Measurements from ENCODE around the gene GRAMD1B. TPM values are rescaled to one million over a fixed set of nuclear protein-coding genes. Genes with fewer than 3 reads are reported as not detected.

Gene GRAMD1B
- total RNA-seq, 2 donors from 2014 or later = 2.1 to 5.7 TPM

GRCh38 chr11:123448823-123449222 is 18.8 kb downstream of the GRAMD1B start:
- DNase-seq (ENCODE audit: low spot score) (no peak), ATAC-seq (ENCODE audit: insufficient number of reproducible peaks, low FRiP score, low read depth) (no peak)
- Histone ChIP-seq H3K27ac (no peak overlapping the region), H3K4me1 (ENCODE audit: control insufficient read depth in 1 of 2, low read depth in 2 of 2) (no peaks in the 10 kb centered on the region), H3K36me3 (no peaks in the 10 kb centered on the region), H3K27me3 (replicated peaks; ENCODE audit: insufficient read depth) (no peaks in the 10 kb centered on the region), H3K9me3 (no peaks in the 10 kb centered on the region), H3K4me3 (no peak overlapping the region)
- TF ChIP-seq, protein P1, sequence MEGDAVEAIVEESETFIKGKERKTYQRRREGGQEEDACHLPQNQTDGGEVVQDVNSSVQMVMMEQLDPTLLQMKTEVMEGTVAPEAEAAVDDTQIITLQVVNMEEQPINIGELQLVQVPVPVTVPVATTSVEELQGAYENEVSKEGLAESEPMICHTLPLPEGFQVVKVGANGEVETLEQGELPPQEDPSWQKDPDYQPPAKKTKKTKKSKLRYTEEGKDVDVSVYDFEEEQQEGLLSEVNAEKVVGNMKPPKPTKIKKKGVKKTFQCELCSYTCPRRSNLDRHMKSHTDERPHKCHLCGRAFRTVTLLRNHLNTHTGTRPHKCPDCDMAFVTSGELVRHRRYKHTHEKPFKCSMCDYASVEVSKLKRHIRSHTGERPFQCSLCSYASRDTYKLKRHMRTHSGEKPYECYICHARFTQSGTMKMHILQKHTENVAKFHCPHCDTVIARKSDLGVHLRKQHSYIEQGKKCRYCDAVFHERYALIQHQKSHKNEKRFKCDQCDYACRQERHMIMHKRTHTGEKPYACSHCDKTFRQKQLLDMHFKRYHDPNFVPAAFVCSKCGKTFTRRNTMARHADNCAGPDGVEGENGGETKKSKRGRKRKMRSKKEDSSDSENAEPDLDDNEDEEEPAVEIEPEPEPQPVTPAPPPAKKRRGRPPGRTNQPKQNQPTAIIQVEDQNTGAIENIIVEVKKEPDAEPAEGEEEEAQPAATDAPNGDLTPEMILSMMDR (IDR thresholded peaks at IDR 0.05) = no peak

- no peaks in the 10 kb centered on the region for H3K4me1 ChIP-seq (ENCODE audit: control insufficient read depth in 1 of 2, low read depth in 2 of 2)
These were observed 19.4 kb downstream of the GRAMD1B start for GRCh38 chr11:123449436-123449835.

GRCh38 chr11:123450623-123451022 is 20.6 kb downstream of the GRAMD1B start:
- TF ChIP-seq, protein P1 (IDR thresholded peaks at IDR 0.05) = no peak

More at GRCh38 chr11:123449436-123449835, 19.4 kb downstream of the GRAMD1B start:
- ATAC-seq (ENCODE audit: insufficient number of reproducible peaks, low FRiP score, low read depth) = no peak
- Histone ChIP-seq H3K27ac (no peak overlapping the region), H3K27me3 (replicated peaks; ENCODE audit: insufficient read depth) (no peaks in the 10 kb centered on the region), H3K36me3 (no peaks in the 10 kb centered on the region), H3K9me3 (no peaks in the 10 kb centered on the region), H3K4me3 (no peak overlapping the region)
- DNase-seq (ENCODE audit: low spot score) = no peak
- TF ChIP-seq, protein P1 (IDR thresholded peaks at IDR 0.05) = no peak

DNA sequence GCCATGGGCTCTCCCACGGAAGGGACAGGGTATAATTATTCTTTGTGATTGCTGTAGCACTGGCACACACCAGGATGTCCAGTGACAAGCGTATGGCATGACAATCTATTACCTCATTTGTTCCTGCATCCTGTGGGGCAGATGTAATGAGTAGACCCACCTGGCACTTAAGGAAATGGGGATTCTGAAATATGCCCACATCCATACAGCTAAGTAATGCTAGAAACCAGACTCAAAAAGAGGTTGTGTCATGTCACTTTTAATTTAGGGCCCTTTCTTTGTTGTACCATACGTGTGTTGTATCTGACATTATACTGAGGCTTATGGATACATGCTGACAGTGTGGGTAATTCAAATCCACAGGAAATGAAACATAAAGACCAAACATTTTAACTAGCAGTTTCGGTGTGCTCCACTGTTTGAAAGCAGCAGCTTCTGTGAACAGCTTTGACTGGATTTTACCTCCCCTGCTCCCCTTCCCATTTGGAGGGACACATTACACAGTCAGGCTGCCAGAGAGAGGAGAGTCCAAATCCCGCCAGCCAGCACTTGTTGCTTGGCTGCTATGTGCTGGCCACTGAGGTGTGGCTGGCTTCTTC is 21.2 kb downstream of the GRAMD1B start:
- Histone ChIP-seq H3K4me1 (ENCODE audit: control insufficient read depth in 1 of 2, low read depth in 2 of 2) (no peaks in the 10 kb centered on the region), H3K9me3 (no peaks in the 10 kb centered on the region), H3K36me3 (no peaks in the 10 kb centered on the region), H3K27me3 (replicated peaks; ENCODE audit: insufficient read depth) (no peaks in the 10 kb centered on the region), H3K4me3 (no peak overlapping the region), H3K27ac (no peak overlapping the region)
- DNase-seq (ENCODE audit: low spot score) = no peak
- TF ChIP-seq, protein P1 (IDR thresholded peaks at IDR 0.05) = no peak
- ATAC-seq (ENCODE audit: insufficient number of reproducible peaks, low FRiP score, low read depth) = no peak

More at GRCh38 chr11:123450623-123451022, 20.6 kb downstream of the GRAMD1B start:
- Histone ChIP-seq H3K9me3 (no peaks in the 10 kb centered on the region), H3K27ac (no peak overlapping the region), H3K27me3 (replicated peaks; ENCODE audit: insufficient read depth) (no peaks in the 10 kb centered on the region), H3K4me3 (no peak overlapping the region), H3K4me1 (ENCODE audit: control insufficient read depth in 1 of 2, low read depth in 2 of 2) (no peaks in the 10 kb centered on the region), H3K36me3 (no peaks in the 10 kb centered on the region)
- ATAC-seq (ENCODE audit: insufficient number of reproducible peaks, low FRiP score, low read depth) (no peak), DNase-seq (ENCODE audit: low spot score) (no peak)

DNA sequence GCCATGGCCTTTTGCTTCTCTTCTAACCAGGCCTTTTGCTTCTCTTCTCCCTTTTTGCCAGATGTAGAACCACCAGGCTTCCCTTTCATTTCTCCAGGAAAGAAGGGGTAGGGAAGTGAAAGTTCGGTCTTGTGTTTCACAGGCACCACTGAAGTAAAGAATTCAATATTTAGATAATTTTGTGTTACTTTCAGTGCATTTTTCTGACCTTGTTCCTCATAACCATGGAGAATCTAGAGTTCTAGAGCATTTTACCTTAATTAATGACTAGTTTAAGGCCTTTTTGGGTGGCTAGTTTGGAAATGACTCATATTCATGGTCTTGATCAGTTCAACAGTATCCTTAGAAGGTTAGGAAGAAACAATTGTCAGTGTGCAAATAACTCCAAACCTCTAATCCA is 22.7 kb downstream of the GRAMD1B start:
- Histone ChIP-seq H3K36me3 (no peaks in the 10 kb centered on the region), H3K4me1 (ENCODE audit: control insufficient read depth in 1 of 2, low read depth in 2 of 2) (peaks cover 0 to 3% of the 10 kb centered on the region in 2 donors), H3K27ac (no peak overlapping the region), H3K4me3 (no peak overlapping the region), H3K27me3 (replicated peaks; ENCODE audit: insufficient read depth) (no peaks in the 10 kb centered on the region), H3K9me3 (no peaks in the 10 kb centered on the region)
- ATAC-seq (ENCODE audit: insufficient number of reproducible peaks, low FRiP score, low read depth) (no peak), DNase-seq (ENCODE audit: low spot score) (no peak)
- TF ChIP-seq, protein P1 (IDR thresholded peaks at IDR 0.05) = no peak
